Measurements from ENCODE around the gene FCMR. TPM values are rescaled to one million over a fixed set of nuclear protein-coding genes. Genes with fewer than 3 reads are reported as not detected.

The FCMR gene
- total RNA-seq = not detected in 2 replicates
- polyA plus RNA-seq = not detected in 2 replicates

GRCh38 chr1:206921772-206922265 is at the start of gene FCMR:
Gene FCMR (minus strand): TSS chr1:206921941. CDS start chr1:206921854, 87 bp downstream.
- TF ChIP-seq, protein P1, sequence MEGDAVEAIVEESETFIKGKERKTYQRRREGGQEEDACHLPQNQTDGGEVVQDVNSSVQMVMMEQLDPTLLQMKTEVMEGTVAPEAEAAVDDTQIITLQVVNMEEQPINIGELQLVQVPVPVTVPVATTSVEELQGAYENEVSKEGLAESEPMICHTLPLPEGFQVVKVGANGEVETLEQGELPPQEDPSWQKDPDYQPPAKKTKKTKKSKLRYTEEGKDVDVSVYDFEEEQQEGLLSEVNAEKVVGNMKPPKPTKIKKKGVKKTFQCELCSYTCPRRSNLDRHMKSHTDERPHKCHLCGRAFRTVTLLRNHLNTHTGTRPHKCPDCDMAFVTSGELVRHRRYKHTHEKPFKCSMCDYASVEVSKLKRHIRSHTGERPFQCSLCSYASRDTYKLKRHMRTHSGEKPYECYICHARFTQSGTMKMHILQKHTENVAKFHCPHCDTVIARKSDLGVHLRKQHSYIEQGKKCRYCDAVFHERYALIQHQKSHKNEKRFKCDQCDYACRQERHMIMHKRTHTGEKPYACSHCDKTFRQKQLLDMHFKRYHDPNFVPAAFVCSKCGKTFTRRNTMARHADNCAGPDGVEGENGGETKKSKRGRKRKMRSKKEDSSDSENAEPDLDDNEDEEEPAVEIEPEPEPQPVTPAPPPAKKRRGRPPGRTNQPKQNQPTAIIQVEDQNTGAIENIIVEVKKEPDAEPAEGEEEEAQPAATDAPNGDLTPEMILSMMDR (IDR thresholded peaks at IDR 0.05; ENCODE audit: low read depth, low read length) = no peak
- H3K4me3 ChIP-seq = no peak within 1 kb of the TSS
- H3K27ac ChIP-seq = no peak within 1 kb of the TSS
- H3K36me3 ChIP-seq = no peaks in the 10 kb centered on the region
- DNase-seq (ENCODE audit: low read depth in 1 of 2, low spot score in 1 of 2) = peak in 1 of 2 donors; percentile 66
- peaks cover 5% of the 10 kb centered on the region for H3K27me3 ChIP-seq
- no peaks in the 10 kb centered on the region for H3K9me3 ChIP-seq (ENCODE audit: low read depth)
- H3K4me1 ChIP-seq (ENCODE audit: low read depth) = no peaks in the 10 kb centered on the region

GRCh38 chr1:206971029-206971655 is 49.4 kb upstream of the FCMR start:
- no peak overlapping the region for H3K27ac ChIP-seq
- no peaks in the 10 kb centered on the region for H3K4me1 ChIP-seq (ENCODE audit: low read depth)
- TF ChIP-seq, protein P1 (IDR thresholded peaks at IDR 0.05; ENCODE audit: low read depth, low read length) = no peak
- no peak overlapping the region for H3K4me3 ChIP-seq
- no peaks in the 10 kb centered on the region for H3K9me3 ChIP-seq (ENCODE audit: low read depth)
- H3K27me3 ChIP-seq = peaks cover 13% of the 10 kb centered on the region
- H3K36me3 ChIP-seq = no peaks in the 10 kb centered on the region
- DNase-seq (ENCODE audit: low read depth in 1 of 2, low spot score in 1 of 2) = no peak

- no peak within 1 kb of the TSS for H3K4me3 ChIP-seq
- no peak for DNase-seq (ENCODE audit: low read depth in 1 of 2, low spot score in 1 of 2)
- H3K9me3 ChIP-seq (ENCODE audit: low read depth) = no peaks in the 10 kb centered on the region
- no peaks in the 10 kb centered on the region for H3K36me3 ChIP-seq
- H3K4me1 ChIP-seq (ENCODE audit: low read depth) = no peaks in the 10 kb centered on the region
- TF ChIP-seq, protein P1 (IDR thresholded peaks at IDR 0.05; ENCODE audit: low read depth, low read length) = no peak
- peaks cover 13% of the 10 kb centered on the region for H3K27me3 ChIP-seq
- H3K27ac ChIP-seq = no peak within 1 kb of the TSS
Observed at GRCh38 chr1:206970446-206970845, 48.7 kb upstream of the FCMR start, which contains the start of gene FCAMR. Gene FCAMR (minus strand): TSS chr1:206970460. CDS start chr1:206970125, 335 bp downstream.

DNA sequence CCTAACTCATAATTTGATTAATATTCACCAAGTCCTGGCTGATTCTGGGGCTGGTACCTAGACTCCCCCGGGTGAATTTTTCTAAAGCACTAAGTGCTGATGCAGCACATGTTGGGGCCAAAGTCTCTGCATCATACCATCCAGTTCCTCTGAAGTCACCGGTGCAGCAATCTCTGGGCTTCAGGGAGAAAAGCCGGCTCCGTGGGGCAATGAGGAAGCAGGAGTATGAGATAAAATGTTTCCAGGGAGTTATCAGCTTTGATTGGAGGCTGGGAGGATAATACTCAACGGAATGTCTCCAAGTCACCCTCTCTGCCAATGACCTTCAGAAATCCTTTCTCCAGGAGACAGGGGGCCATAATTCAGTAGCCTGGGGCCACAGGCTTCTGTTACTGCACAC is 47.3 kb upstream of the FCMR start:
- Histone ChIP-seq H3K36me3 (no peaks in the 10 kb centered on the region), H3K4me3 (no peak overlapping the region), H3K27me3 (peaks cover 13% of the 10 kb centered on the region), H3K4me1 (ENCODE audit: low read depth) (no peaks in the 10 kb centered on the region), H3K27ac (no peak overlapping the region), H3K9me3 (ENCODE audit: low read depth) (no peaks in the 10 kb centered on the region)
- TF ChIP-seq, protein P1 (IDR thresholded peaks at IDR 0.05; ENCODE audit: low read depth, low read length) = no peak
- peak in 1 of 2 donors; percentile 6 for DNase-seq (ENCODE audit: low read depth in 1 of 2, low spot score in 1 of 2)

DNA sequence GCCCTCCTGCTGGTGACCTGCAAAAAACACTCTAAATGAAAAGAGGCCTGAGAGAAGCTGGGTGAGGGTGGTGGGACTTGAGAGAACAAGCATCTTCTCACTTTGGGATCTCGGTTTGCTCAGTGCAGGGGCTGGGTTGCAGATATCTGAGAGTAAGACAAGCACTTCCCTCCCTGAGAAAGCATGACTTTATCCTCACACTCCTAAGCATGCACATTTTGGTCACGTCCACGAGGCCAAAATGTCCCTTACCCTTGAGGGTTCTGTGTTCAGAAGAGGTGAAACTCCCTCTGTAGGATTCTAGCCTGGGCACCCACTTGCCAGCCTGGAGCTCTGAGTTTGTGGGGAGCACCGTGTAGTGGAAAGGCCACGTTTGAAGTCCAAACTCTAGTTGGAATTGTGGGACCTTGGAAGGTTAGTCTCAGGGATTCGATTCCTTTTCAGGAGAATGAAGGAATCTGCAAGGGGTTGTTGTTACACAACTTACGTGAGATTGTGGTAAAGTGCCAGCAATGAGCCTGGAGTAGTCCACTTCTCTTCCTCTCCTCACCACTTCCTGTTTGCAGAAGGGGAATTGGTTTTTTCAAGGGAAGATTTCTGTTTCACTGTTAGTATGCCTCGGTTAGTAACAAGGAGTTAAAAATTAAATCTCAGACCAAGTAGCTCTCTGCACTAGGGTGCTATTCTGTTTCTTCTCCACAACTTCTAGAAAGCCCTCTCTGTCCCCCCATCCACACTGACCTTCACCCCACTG is 45.5 kb upstream of the FCMR start:
- H3K36me3 ChIP-seq = no peaks in the 10 kb centered on the region
- H3K27me3 ChIP-seq = peaks cover 4% of the 10 kb centered on the region
- no peak overlapping the region for H3K27ac ChIP-seq
- H3K4me3 ChIP-seq = no peak overlapping the region
- H3K4me1 ChIP-seq (ENCODE audit: low read depth) = no peaks in the 10 kb centered on the region
- H3K9me3 ChIP-seq (ENCODE audit: low read depth) = no peaks in the 10 kb centered on the region
- peak in 1 of 2 donors; percentile 81 for DNase-seq (ENCODE audit: low read depth in 1 of 2, low spot score in 1 of 2)
- TF ChIP-seq, protein P1 (IDR thresholded peaks at IDR 0.05; ENCODE audit: low read depth, low read length) = no peak

All from cardiac muscle cell (in vitro differentiated cells and primary cell).